ENCODE data around the gene HABP2. TPM values are rescaled to one million over a fixed set of nuclear protein-coding genes. Genes with fewer than 3 reads are reported as not detected.

Gene HABP2
- total RNA-seq, 4 donors from 2014 or later, result not detected

GRCh38 chr10:113581092-113581491 is 28.2 kb downstream of the HABP2 start:
- Histone ChIP-seq H3K27ac (no peak overlapping the region), H3K36me3 (no peaks in the 10 kb centered on the region), H3K9me3 (no peaks in the 10 kb centered on the region), H3K4me1 (no peaks in the 10 kb centered on the region), H3K4me3 (replicated peaks in 1 of 3) (no peak overlapping the region), H3K27me3 (no peaks in the 10 kb centered on the region)
- no peak for TF ChIP-seq CTCF (IDR thresholded peaks at IDR 0.05)
- DNase-seq, result no peak
- WGBS, 2 donors, result 82 to 94% methylated on average over 1 of the region's 1 CpG
- intact Hi-C loops (cut with DNase I), result no loop called here

DNA sequence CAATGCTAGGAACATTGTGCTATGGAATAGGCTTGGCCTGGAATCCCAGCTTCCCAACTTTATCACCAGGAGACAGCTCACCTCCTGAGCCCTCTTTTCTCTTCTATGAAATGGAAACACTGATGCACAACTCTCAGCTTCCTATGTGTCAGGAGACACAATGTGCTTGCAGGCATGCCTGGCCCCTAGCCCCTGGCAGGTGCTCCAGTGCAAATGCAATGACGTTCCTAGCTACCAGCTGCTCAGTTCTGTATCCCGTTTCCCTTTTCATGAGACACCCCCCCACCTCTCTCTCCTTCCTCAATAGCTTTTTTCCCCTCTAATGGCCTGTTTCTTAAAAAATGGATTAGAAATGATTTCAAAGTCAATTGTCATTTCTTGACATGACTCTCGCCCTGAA is 30.7 kb downstream of the HABP2 start:
- DNase-seq, result no peak
- H3K4me3 ChIP-seq (replicated peaks in 1 of 3), result no peak overlapping the region
- H3K27me3 ChIP-seq, result no peaks in the 10 kb centered on the region
- 70 to 73% methylated on average over 3 of the region's 3 CpGs for WGBS, 2 donors
- H3K9me3 ChIP-seq, result no peaks in the 10 kb centered on the region
- no peak for TF ChIP-seq CTCF (IDR thresholded peaks at IDR 0.05)
- no peak for TF ChIP-seq POLR2A (IDR thresholded peaks at IDR 0.05)
- no peaks in the 10 kb centered on the region for H3K36me3 ChIP-seq
- H3K27ac ChIP-seq, result no peak overlapping the region
- intact Hi-C loops (cut with DNase I), result no loop called here
- no peaks in the 10 kb centered on the region for H3K4me1 ChIP-seq

DNA sequence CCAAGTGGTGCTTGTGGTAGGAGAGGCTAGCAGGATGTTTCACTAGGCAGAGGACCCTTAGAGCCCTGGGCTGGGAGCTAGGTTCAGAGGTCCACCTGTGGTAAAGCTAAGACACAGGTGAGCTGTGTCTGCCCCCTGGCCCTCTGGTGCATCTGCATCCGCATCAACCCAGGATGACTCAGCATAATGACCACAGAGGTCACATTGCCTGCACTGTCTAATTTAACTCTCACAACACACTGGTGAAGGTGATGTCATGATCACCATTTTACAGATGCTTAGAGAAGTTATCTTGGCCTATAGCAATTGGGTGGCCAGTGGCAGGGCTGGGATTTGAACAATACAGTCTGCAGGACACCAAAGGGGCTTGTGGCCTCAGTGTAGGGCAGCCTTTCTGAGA is 33.1 kb downstream of the HABP2 start:
- no peak for TF ChIP-seq POLR2A (IDR thresholded peaks at IDR 0.05)
- TF ChIP-seq CTCF (IDR thresholded peaks at IDR 0.05), result no peak
- H3K27ac ChIP-seq, result no peak overlapping the region
- H3K4me3 ChIP-seq (replicated peaks in 1 of 3), result no peak overlapping the region
- 67 to 80% methylated on average over 1 of the region's 1 CpG for WGBS, 2 donors
- DNase-seq, result no peak
- no peaks in the 10 kb centered on the region for H3K9me3 ChIP-seq
- intact Hi-C loops (cut with DNase I), result no loop called here
- no peaks in the 10 kb centered on the region for H3K27me3 ChIP-seq
- H3K36me3 ChIP-seq, result no peaks in the 10 kb centered on the region
- H3K4me1 ChIP-seq, result no peaks in the 10 kb centered on the region

DNA sequence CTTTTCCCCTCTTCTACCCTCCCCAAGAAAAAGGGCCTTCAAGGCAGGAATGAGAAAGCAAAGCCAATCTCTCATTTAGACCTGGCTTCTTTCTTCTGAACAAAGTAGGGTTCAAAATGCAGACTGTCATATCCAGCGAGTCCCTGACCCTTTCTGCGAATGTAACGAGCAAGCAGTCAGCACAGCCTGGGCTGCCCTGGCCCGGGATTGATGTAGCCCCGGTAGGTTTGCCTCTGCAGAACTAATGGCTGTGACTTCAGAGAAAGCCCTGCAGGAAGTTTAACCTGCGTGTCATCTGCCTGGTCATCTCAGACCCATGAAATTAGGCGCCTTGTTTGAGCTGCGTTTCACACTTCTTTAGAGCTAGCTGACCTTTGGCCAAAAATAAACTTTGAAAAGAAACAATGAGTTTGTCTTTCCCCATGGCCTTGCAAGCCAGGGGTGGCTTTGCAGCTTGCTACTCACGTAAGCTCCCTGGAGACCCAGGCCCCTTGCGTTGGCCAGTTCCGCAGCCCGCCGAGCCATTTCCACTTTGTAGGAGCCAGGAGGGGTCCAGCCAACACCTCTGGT is 36.4 kb downstream of the HABP2 start:
- 73 to 78% methylated on average over 13 of the region's 13 CpGs for WGBS, 2 donors
- Histone ChIP-seq H3K27ac (no peak overlapping the region), H3K9me3 (no peaks in the 10 kb centered on the region), H3K4me3 (replicated peaks in 1 of 3) (no peak overlapping the region), H3K27me3 (no peaks in the 10 kb centered on the region), H3K36me3 (no peaks in the 10 kb centered on the region), H3K4me1 (no peaks in the 10 kb centered on the region)
- DNase-seq, result no peak
- intact Hi-C loops (cut with DNase I), result no loop called here
- TF ChIP-seq POLR2A (IDR thresholded peaks at IDR 0.05) (no peak), CTCF (IDR thresholded peaks at IDR 0.05) (no peak)

DNA sequence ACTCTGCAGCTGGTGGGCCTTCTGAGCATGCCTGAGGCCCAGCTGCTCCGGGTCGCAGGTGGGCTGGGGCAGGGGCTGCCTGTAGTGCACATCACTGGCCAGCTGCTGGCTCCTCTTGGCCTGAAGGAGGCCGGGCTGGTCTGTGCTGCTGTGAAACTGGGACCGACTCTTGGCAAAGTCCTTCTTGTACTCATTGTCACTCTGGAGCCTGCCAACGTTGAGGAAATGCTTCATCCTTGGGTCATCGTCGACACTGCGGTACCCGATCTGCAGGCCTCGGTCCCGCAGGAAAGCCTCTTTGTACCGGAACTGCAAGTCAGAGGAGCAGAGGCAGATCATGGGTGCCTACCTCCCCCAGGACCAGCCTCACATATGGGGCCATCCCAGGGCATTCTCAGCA is 37.7 kb downstream of the HABP2 start:
- H3K4me1 ChIP-seq, result no peaks in the 10 kb centered on the region
- 87 to 95% methylated on average over 11 to 12 of the region's 12 CpGs for WGBS, 2 donors
- H3K27ac ChIP-seq, result no peak overlapping the region
- no peaks in the 10 kb centered on the region for H3K36me3 ChIP-seq
- intact Hi-C loops (cut with DNase I), result no loop called here
- H3K9me3 ChIP-seq, result no peaks in the 10 kb centered on the region
- H3K27me3 ChIP-seq, result no peaks in the 10 kb centered on the region
- no peak overlapping the region for H3K4me3 ChIP-seq (replicated peaks in 1 of 3)
- no peak for TF ChIP-seq CTCF (IDR thresholded peaks at IDR 0.05)
- no peak for TF ChIP-seq POLR2A (IDR thresholded peaks at IDR 0.05)
- DNase-seq, result no peak
